ENCODE results near the gene RBM19. TPM values are rescaled to one million over a fixed set of nuclear protein-coding genes. Genes with fewer than 3 reads are reported as not detected.

The RBM19 gene
- total and polyA plus RNA-seq, 2 of the 4 experiments (the other 2 are of a cell fraction): 18.7 to 19.2 TPM

DNA sequence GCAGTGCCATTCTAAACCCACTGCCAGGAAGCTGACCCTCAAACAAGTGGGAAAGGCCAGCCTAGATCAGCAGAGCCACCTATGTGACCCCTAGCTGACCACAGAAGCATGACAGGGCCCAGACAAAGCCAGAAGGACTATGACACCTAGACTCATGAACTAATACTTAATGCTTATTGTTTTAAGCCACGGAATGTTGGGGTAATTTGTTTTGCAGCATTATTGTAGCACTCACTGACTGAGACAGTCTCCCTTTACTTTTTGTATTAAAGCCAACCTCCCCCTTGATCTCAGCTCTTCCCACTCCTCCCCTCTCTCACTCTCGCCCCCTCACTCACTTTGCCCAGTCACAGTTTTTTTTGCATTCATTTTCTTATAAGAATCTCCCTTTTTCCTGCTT, 186.4 kb downstream of the RBM19 start:
- no TSS peak for BruUV-seq (replicated peaks)

More for the DNA sequence above, 186.4 kb downstream of the RBM19 start:
- no peak overlapping the region for H2BK120ac ChIP-seq (ENCODE audit: low read depth, low read length)
- in situ Hi-C loops (cut with MboI; ENCODE audit: low sequenced_read_pairs) (no loop called here), intact Hi-C loops (cut with micrococcal nuclease) (no loop called here), dilution Hi-C loops (cut with HindIII; ENCODE audit: low sequenced_read_pairs, unreplicated experiment) (no loop called here)
- 33% methylated on average over 1 of the region's 2 CpGs; no CpG with 5 or more reads in 1 of the 2 experiments for WGBS, 2 experiments (ENCODE audit: extremely low coverage in 2 of 2, insufficient read length in 1 of 2)
- H3K14ac ChIP-seq (replicated peaks; ENCODE audit: low read depth, low read length): no peak overlapping the region
- no peak overlapping the region for H3K56ac ChIP-seq (ENCODE audit: extremely low read depth, insufficient read depth, low read length)
- no peak overlapping the region for H4K8ac ChIP-seq (ENCODE audit: low read depth in 2 of 2, low read length in 2 of 2)
- H3K27ac ChIP-seq (ENCODE audit: insufficient read depth, low read length): no peak overlapping the region
- H3K4me2 ChIP-seq (ENCODE audit: low read depth, low read length): no peak overlapping the region
- no peaks in the 10 kb centered on the region for H3K79me1 ChIP-seq (ENCODE audit: low read depth in 1 of 2, low read length in 2 of 2)
- no peak overlapping the region for H4K91ac ChIP-seq (ENCODE audit: insufficient read depth, low read depth, low read length)
- ATAC-seq (ENCODE audit: low read depth) (no peak), DNase-seq (no peak)
- ChIA-PET CTCF (no interaction called here), POLR2A (ENCODE audit: unreplicated experiment) (no interaction called here)
- peaks cover 19% of the 10 kb centered on the region for H3K27me3 ChIP-seq (ENCODE audit: control insufficient read depth, insufficient read depth, low read length)
- no peaks in the 10 kb centered on the region for H4K20me1 ChIP-seq (ENCODE audit: insufficient read depth, low read length)
- H2BK5ac ChIP-seq (ENCODE audit: low read depth, low read length, poor library complexity, severe bottlenecking): no peak overlapping the region
- H3K18ac ChIP-seq (ENCODE audit: low read depth, low read length): no peak overlapping the region
- H3K4ac ChIP-seq (ENCODE audit: low read depth, low read length): no peak overlapping the region
- no peak for TF ChIP-seq RCOR1 (IDR thresholded peaks at IDR 0.05; ENCODE audit: insufficient replicate concordance, low read length)
- TF ChIP-seq MAFK (IDR thresholded peaks at IDR 0.05; ENCODE audit: low read depth, low read length): no peak
- TF ChIP-seq CHD1 (IDR thresholded peaks at IDR 0.05; ENCODE audit: low read depth, low read length): no peak
- no peak for TF ChIP-seq CEBPB (IDR thresholded peaks at IDR 0.05; ENCODE audit: low read depth, low read length)
- TF ChIP-seq POLR2A (IDR thresholded peaks at IDR 0.05; ENCODE audit: low read depth, low read length): no peak
- no peak for TF ChIP-seq NFE2L2 (IDR thresholded peaks at IDR 0.05; ENCODE audit: low read depth, low read length)
- H2BK15ac ChIP-seq (ENCODE audit: low read depth, low read length): no peak overlapping the region
- no peak overlapping the region for H3K4me3 ChIP-seq (ENCODE audit: insufficient read depth, low read depth, low read length)
- H2AK9ac ChIP-seq (replicated peaks; ENCODE audit: low read depth, low read length, poor library complexity): no peak overlapping the region
- no peaks in the 10 kb centered on the region for H3K9me3 ChIP-seq (ENCODE audit: control insufficient read depth, insufficient read depth, low read length)
- no peaks in the 10 kb centered on the region for H3K36me3 ChIP-seq (ENCODE audit: control insufficient read depth, insufficient read depth, low read length)
- no peak overlapping the region for H2BK20ac ChIP-seq (ENCODE audit: low read depth, low read length)
- no peak overlapping the region for H2AFZ ChIP-seq (replicated peaks; ENCODE audit: low read length, poor library complexity)
- H3K23ac ChIP-seq (ENCODE audit: low read depth, low read length): no peak overlapping the region
- no peaks in the 10 kb centered on the region for H3K4me1 ChIP-seq (ENCODE audit: control insufficient read depth, insufficient read depth, low read length)
- no peak overlapping the region for H3K9ac ChIP-seq (ENCODE audit: low read depth, low read length)
- H4K5ac ChIP-seq (ENCODE audit: low read depth, low read length): no peak overlapping the region
- no peak overlapping the region for H2AK5ac ChIP-seq (ENCODE audit: low read depth, low read length)
- H3K9me1 ChIP-seq (ENCODE audit: insufficient read depth, low read length): peaks cover 5% of the 10 kb centered on the region; the same call in 1 of the 2 replicates
